Panc1 (cell line): ENCODE results near the gene BAHCC1. TPM values are rescaled to one million over a fixed set of nuclear protein-coding genes. Genes with fewer than 3 reads are reported as not detected.

Source experiments
- ATAC-seq: fragments of 200-7000 bp; cut with Tn5 transposase; 2 replicates; pipeline ENCODE4 v1.9.1; 2020; ENCODE audit warnings: mild to moderate bottlenecking, moderate library complexity
- BruUV-seq: library from RNA; stranded (reverse); fragments of 400-500 nt; replicated peaks from 2 replicates; lab custom pipeline; 2021; lab: Mats Ljungman, UMichigan
- CTCF ChIA-PET: fragments of 300-600 bp; sonication (Branson Sonifier 250); formaldehyde crosslinking; loops from one replicate; lab custom pipeline; 2022; ENCODE audit warnings: antibody characterized with exemption; lab: Charles Lee
- POLR2A ChIA-PET: fragments of 300-600 bp; sonication (Branson Sonifier 250); formaldehyde crosslinking; loops from one replicate; lab custom pipeline; 2022; ENCODE audit warnings: antibody characterized with exemption; lab: Charles Lee
- DNase-seq: peaks from one replicate; pipeline ENCODE4 v3.0.0-alpha.2; 2010; ENCODE audit warnings: low read depth, low spot score
- H3K27ac ChIP-seq: 2 replicates; pipeline ENCODE4 v1.5.1; 2011; ENCODE audit warnings: mild to moderate bottlenecking, low read length, inconsistent platforms
- H3K27me3 ChIP-seq: fragments of 200-500 bp; sonication (Bioruptor generic); 2 replicates; pipeline ENCODE4 v1.6.0; 2014; ENCODE audit warnings: low read length, inconsistent platforms; ENCODE audit not compliant: control insufficient read depth, insufficient read depth
- H3K36me3 ChIP-seq: fragments of 200-500 bp; sonication (Bioruptor generic); 2 replicates; pipeline ENCODE4 v1.5.1; 2014; ENCODE audit warnings: inconsistent platforms, mild to moderate bottlenecking, low read length, moderate library complexity; ENCODE audit not compliant: control insufficient read depth, insufficient read depth
- H3K4me1 ChIP-seq: 2 replicates; pipeline ENCODE4 v1.5.1; 2011; ENCODE audit warnings: inconsistent platforms, mild to moderate bottlenecking, low read length, moderate library complexity; ENCODE audit not compliant: control insufficient read depth, insufficient read depth
- H3K4me3 ChIP-seq, 2 experiments: 2 replicates each; pipeline ENCODE4 v1.5.1; 2011 to 2012; ENCODE audit warnings: low read depth in 2 of 2, low read length in 2 of 2, mild to moderate bottlenecking in 2 of 2, inconsistent platforms in 1 of 2, moderate library complexity in 1 of 2
- H3K9me3 ChIP-seq: fragments of 200-500 bp; sonication (Bioruptor generic); 2 replicates; pipeline ENCODE4 v1.5.1; 2014; ENCODE audit warnings: low read depth, mild to moderate bottlenecking, inconsistent platforms, low read length, moderate library complexity; ENCODE audit not compliant: control insufficient read depth, insufficient read depth
- POLR2AphosphoS5 ChIP-seq: IDR thresholded peaks from 2 replicates; pipeline ENCODE4 v1.6.1; 2012; ENCODE audit warnings: mild to moderate bottlenecking, low read depth, low read length, moderate library complexity
- REST ChIP-seq, 2 experiments: IDR thresholded peaks; 2 replicates each; pipeline ENCODE4 v1.6.1; 2011 to 2012; ENCODE audit warnings: low read depth in 2 of 2, control low read depth in 1 of 2, low read length in 1 of 2, mild to moderate bottlenecking in 1 of 2, moderate library complexity in 1 of 2; ENCODE audit not compliant: insufficient read depth in 1 of 2
- SIN3A ChIP-seq: IDR thresholded peaks from 2 replicates; pipeline ENCODE4 v1.6.1; 2012; ENCODE audit warnings: low read depth, mild to moderate bottlenecking, low read length, moderate library complexity, borderline replicate concordance; ENCODE audit not compliant: insufficient read depth
- TCF7L2 ChIP-seq: IDR thresholded peaks from 2 replicates; pipeline ENCODE4 v1.6.1; 2011; ENCODE audit warnings: mild to moderate bottlenecking, low read depth, low read length, inconsistent platforms
- in situ Hi-C: cut with HindIII; loops from 2 replicates; pipeline ENCODE4 v1.10.0; 2016; ENCODE audit warnings: low sequenced_read_pairs, low pct_unique_long_range_greater_than_20kb
- intact Hi-C: fragments of 100-400 bp; cut with micrococcal nuclease; formaldehyde crosslinking; loops from one replicate; pipeline ENCODE4 v1.10.0; 2022; ENCODE audit not compliant: unreplicated experiment
- total RNA-seq: library from RNA; stranded (reverse); gene quantifications from one replicate; pipeline ENCODE4 v1.2.1, GENCODE V29; 2021; ENCODE audit not compliant: unreplicated experiment
- TF ChIP-seq, protein P1 (sequence below): fragments of 450-650 bp; IDR thresholded peaks from 2 replicates; pipeline ENCODE4 v1.5.1; 2017; ENCODE audit warnings: mild to moderate bottlenecking

Gene BAHCC1
- total RNA-seq, 1 experiment from 2014 or later = 77.4 TPM

DNA sequence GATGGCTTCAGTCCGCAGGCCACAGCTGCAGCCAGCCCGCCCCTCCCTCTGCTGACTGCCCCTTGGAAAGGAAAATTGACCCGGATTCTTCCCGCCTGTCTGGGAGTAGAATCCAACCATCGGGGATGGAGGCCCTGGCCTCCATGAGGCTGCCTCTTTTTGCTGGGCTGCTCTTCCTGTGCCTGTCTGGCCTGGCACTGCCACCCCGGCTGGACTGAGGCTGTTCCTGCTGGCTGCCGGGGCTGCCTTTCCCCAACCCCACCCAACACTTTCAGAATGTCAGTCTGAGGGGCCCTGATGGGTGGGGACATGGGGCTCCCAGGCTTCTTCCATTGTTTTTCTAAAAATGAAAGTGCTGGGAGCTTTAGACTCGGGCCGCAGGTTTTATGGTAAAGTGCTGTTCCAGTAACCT lies 7.3 kb downstream of the BAHCC1 start:
- intact Hi-C loops = loop anchor here (5.0 kb wide), 2 partner anchors 85 to 110 kb away; no protein-coding TSS in a partner anchor

GRCh38 chr17:81402981-81403467 lies 7.8 kb downstream of the BAHCC1 start:
- TF ChIP-seq POLR2AphosphoS5 = no peak
- TF ChIP-seq, protein P1, sequence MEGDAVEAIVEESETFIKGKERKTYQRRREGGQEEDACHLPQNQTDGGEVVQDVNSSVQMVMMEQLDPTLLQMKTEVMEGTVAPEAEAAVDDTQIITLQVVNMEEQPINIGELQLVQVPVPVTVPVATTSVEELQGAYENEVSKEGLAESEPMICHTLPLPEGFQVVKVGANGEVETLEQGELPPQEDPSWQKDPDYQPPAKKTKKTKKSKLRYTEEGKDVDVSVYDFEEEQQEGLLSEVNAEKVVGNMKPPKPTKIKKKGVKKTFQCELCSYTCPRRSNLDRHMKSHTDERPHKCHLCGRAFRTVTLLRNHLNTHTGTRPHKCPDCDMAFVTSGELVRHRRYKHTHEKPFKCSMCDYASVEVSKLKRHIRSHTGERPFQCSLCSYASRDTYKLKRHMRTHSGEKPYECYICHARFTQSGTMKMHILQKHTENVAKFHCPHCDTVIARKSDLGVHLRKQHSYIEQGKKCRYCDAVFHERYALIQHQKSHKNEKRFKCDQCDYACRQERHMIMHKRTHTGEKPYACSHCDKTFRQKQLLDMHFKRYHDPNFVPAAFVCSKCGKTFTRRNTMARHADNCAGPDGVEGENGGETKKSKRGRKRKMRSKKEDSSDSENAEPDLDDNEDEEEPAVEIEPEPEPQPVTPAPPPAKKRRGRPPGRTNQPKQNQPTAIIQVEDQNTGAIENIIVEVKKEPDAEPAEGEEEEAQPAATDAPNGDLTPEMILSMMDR = peak; percentile 42
- Histone ChIP-seq H3K9me3 (no peaks in the 10 kb centered on the region), H3K4me1 (peaks cover 73% of the 10 kb centered on the region), H3K4me3 (peak overlapping the region; percentile 16 to 69), H3K27ac (peak overlapping the region; percentile 100), H3K27me3 (no peaks in the 10 kb centered on the region), H3K36me3 (no peaks in the 10 kb centered on the region; the same call in 1 of the 2 replicates)
- ATAC-seq = no peak
- ChIA-PET POLR2A (interaction anchor here (0.6 kb wide), 1 partner anchor 11 kb away, joined by 5 read pairs; no protein-coding TSS in a partner anchor), CTCF (interaction anchor here (0.7 kb wide), 1 partner anchor 95 kb away, joined by 4 read pairs; no protein-coding TSS in a partner anchor)
- intact Hi-C loops (loop anchor here (5.0 kb wide), 2 partner anchors 84 to 111 kb away; no protein-coding TSS in a partner anchor), in situ Hi-C loops (no loop called here)
- DNase-seq = no peak
- BruUV-seq = no TSS peak

More for the DNA sequence above, 7.3 kb downstream of the BAHCC1 start:
- H3K9me3 ChIP-seq = no peaks in the 10 kb centered on the region
- ATAC-seq (no peak), DNase-seq (no peak)
- CTCF ChIA-PET = interaction anchor here (1.8 kb wide), 1 partner anchor 27 kb away, joined by 7 read pairs; no protein-coding TSS in a partner anchor
- TF ChIP-seq POLR2AphosphoS5 (no peak), TCF7L2 (no peak), SIN3A (0 out of 2 replicates have a peak, but pooled peaks have one; percentile 40), REST (IDR thresholded peaks at IDR 0.05; ENCODE audit: insufficient read depth in 1 of 2, low read depth in 2 of 2, low read length in 1 of 2) (no peak)
- TF ChIP-seq, protein P1 = no peak
- POLR2A ChIA-PET = interaction anchor here (0.6 to 0.8 kb wide), 3 partner anchors 10 to 117 kb away, joined by 3 to 5 read pairs (median 4); no protein-coding TSS in a partner anchor
- in situ Hi-C loops = no loop called here
- H3K27ac ChIP-seq = peak overlapping the region; percentile 100
- H3K27me3 ChIP-seq = no peaks in the 10 kb centered on the region
- H3K4me3 ChIP-seq = peak overlapping the region; percentile 16 to 69
- H3K4me1 ChIP-seq = peaks cover 68% of the 10 kb centered on the region
- BruUV-seq = no TSS peak
- no peaks in the 10 kb centered on the region; the same call in 1 of the 2 replicates for H3K36me3 ChIP-seq
